GM12878 (cell line): Measurements from ENCODE around the gene ADGRA3. TPM values are rescaled to one million over a fixed set of nuclear protein-coding genes. Genes with fewer than 3 reads are reported as not detected.

Experiments used
- ATAC-seq: fragments of 200-7000 bp; cut with Tn5 transposase; 3 replicates; pipeline ENCODE4 v1.9.1; 2020; ENCODE audit warnings: mild to moderate bottlenecking, moderate library complexity
- BruUV-seq: library from RNA; stranded (reverse); fragments of 400-500 nt; replicated peaks from 2 replicates; lab custom pipeline; 2021; lab: Mats Ljungman, UMichigan
- CTCF ChIA-PET: fragments of 300-600 bp; sonication (Branson Sonifier 250); formaldehyde crosslinking; extraction: SDS; loops from one replicate; lab custom pipeline; 2021; ENCODE audit warnings: inconsistent platforms; lab: Yijun Ruan, JAX
- POLR2A ChIA-PET: fragments of 350-600 bp; formaldehyde crosslinking; extraction: SDS; loops from one replicate; lab custom pipeline; 2021; ENCODE audit warnings: inconsistent platforms; lab: Charles Lee
- RAD21 ChIA-PET: fragments of 300-600 bp; sonication (Branson Sonifier 250); formaldehyde crosslinking; loops from one replicate; lab custom pipeline; 2023; ENCODE audit warnings: antibody characterized with exemption; ENCODE audit not compliant: unreplicated experiment; lab: Charles Lee
- SMC1A ChIA-PET: fragments of 300-600 bp; sonication (Branson Sonifier 250); formaldehyde crosslinking; loops from one replicate; lab custom pipeline; 2023; ENCODE audit not compliant: unreplicated experiment, uncharacterized antibody; lab: Charles Lee
- DNase-seq: peaks from one replicate; pipeline ENCODE4 v3.0.0-alpha.2; 2011; ENCODE audit warnings: low read depth, low spot score
- FAIRE-seq: peaks from 3 replicates; lab custom pipeline; 2011; peaks lifted over from hg19 to GRCh38; lab: Jason Lieb, UNC
- H2AFZ ChIP-seq: 2 replicates; pipeline ENCODE4 v1.6.0; 2011; ENCODE audit warnings: low read depth, low read length, control low read depth; ENCODE audit not compliant: control insufficient read depth
- H3K27ac ChIP-seq: 2 replicates; pipeline ENCODE4 v1.5.1; 2011; ENCODE audit warnings: control low read depth; ENCODE audit not compliant: control insufficient read depth, insufficient read depth
- H3K27me3 ChIP-seq, 2 experiments: replicated peaks in 1 of 2; 2 replicates each; pipeline versions ENCODE4 v1.6.0 to v1.6.1; 2011; ENCODE audit warnings: low read length in 1 of 2; ENCODE audit not compliant: control insufficient read depth in 2 of 2, insufficient read depth in 2 of 2
- H3K36me3 ChIP-seq, 2 experiments: 2 replicates each; pipeline ENCODE4 v1.5.1; 2011; ENCODE audit warnings: low read length in 1 of 2; ENCODE audit not compliant: control insufficient read depth in 2 of 2, insufficient read depth in 2 of 2
- H3K4me1 ChIP-seq: 2 replicates; pipeline ENCODE4 v1.6.1; 2011; ENCODE audit warnings: mild to moderate bottlenecking, low read length, moderate library complexity, mixed read lengths; ENCODE audit not compliant: control insufficient read depth, insufficient read depth
- H3K4me2 ChIP-seq: 2 replicates; pipeline ENCODE4 v1.6.0; 2011; ENCODE audit warnings: control low read depth; ENCODE audit not compliant: control insufficient read depth, insufficient read depth
- H3K4me3 ChIP-seq: fragments of 200-600 bp; sonication (generic); 2 replicates; pipeline ENCODE4 v1.5.1; 2016
- H3K79me2 ChIP-seq: 2 replicates; pipeline ENCODE4 v1.6.0; 2011; ENCODE audit warnings: low read length; ENCODE audit not compliant: control insufficient read depth, insufficient read depth
- H3K9ac ChIP-seq: 2 replicates; pipeline ENCODE4 v1.8.0; 2011; ENCODE audit warnings: low read length, control low read depth, mixed read lengths; ENCODE audit not compliant: control insufficient read depth, insufficient read depth
- H3K9me3 ChIP-seq: replicated peaks from 3 replicates; pipeline ENCODE4 v1.5.1; 2011; ENCODE audit warnings: mild to moderate bottlenecking, low read length; ENCODE audit not compliant: control insufficient read depth, insufficient read depth
- H4K20me1 ChIP-seq: 2 replicates; pipeline ENCODE4 v1.6.0; 2011; ENCODE audit not compliant: control insufficient read depth, insufficient read depth
- MAX ChIP-seq: IDR thresholded peaks from 2 replicates; pipeline ENCODE4 v1.6.1; 2012; ENCODE audit warnings: low read depth, low read length, improper control_type of control experiment
- SKIL ChIP-seq: fragments of 450-650 bp; IDR thresholded peaks from 2 replicates; pipeline ENCODE4 v1.6.1; 2017; ENCODE audit warnings: mild to moderate bottlenecking, low read depth, inconsistent platforms; ENCODE audit not compliant: poor library complexity, severe bottlenecking
- in situ Hi-C: fragments of 300-500 bp; cut with MboI; formaldehyde crosslinking; loops from 9 replicates; pipeline ENCODE4 v1.14.3; 2018; ENCODE audit warnings: mixed read lengths
- intact Hi-C: fragments of 100-400 bp; cut with micrococcal nuclease; formaldehyde crosslinking; loops from one replicate; pipeline ENCODE4 v1.14.2; 2022; ENCODE audit not compliant: unreplicated experiment
- polyA plus RNA-seq, 11 experiments: library from polyadenylated mRNA; depleted of rRNA in 4 of 11; unstranded in 6 of 11; stranded (reverse) in 5 of 11; fragments of >200 nt; fragmentation: Nextera tagmentation in 4 of 11; fragmentation: Illumina TruSeq in 1 of 11; extraction: Ambion mirVana in 4 of 11; extraction: Trizol in 1 of 11; gene quantifications; 1 replicate in 1 of 11; 2 replicates in 10 of 11; pipeline versions ENCODE4 v1.2.1 to v1.2.3, GENCODE V29; 2011 to 2016; ENCODE audit warnings: inconsistent platforms in 2 of 11, missing spikeins in 2 of 11, low read depth in 1 of 11
- total RNA-seq, 4 experiments: library from RNA; depleted of rRNA in 3 of 4; stranded (reverse); fragments of >200 nt in 3 of 4; fragmentation: Illumina TruSeq in 1 of 4; extraction: Trizol in 1 of 4; gene quantifications; 2 replicates each; pipeline versions ENCODE4 v1.2.1 to v1.2.3, GENCODE V29; 2013 to 2021
- TF ChIP-seq, protein P1 (sequence below): fragments of 450-650 bp; IDR thresholded peaks from 2 replicates; pipeline ENCODE4 v1.6.1; 2014; ENCODE audit warnings: mild to moderate bottlenecking

The ADGRA3 gene
- total and polyA plus RNA-seq, 10 of the 15 experiments (the other 5 are each of a cell fraction or from before 2014, with no cell fraction given): 0.24 to 66.2 (median 2.5) TPM

DNA sequence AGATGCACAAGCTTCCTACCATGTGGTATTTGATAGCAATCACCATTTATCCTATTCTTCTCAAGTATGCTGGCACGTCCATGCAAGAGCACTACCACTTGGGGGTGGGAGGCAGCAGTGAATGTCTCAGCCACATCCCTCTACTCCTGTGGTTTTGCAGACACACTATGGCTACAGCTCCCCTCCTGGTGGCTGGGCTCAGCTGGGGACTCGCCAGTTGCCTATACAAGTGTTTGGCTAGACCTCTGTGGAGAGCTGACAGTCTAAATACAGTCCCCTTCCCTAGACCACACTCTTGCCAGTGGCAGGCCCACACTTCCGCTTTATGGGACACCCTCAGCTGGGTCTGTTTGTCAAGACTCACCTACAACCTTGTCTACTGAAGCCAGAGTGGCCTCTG is 53.2 kb downstream of the ADGRA3 start (continued):
- TF ChIP-seq, protein P1, sequence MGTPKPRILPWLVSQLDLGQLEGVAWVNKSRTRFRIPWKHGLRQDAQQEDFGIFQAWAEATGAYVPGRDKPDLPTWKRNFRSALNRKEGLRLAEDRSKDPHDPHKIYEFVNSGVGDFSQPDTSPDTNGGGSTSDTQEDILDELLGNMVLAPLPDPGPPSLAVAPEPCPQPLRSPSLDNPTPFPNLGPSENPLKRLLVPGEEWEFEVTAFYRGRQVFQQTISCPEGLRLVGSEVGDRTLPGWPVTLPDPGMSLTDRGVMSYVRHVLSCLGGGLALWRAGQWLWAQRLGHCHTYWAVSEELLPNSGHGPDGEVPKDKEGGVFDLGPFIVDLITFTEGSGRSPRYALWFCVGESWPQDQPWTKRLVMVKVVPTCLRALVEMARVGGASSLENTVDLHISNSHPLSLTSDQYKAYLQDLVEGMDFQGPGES: no peak

- H3K9me3 ChIP-seq: no peaks in the 10 kb centered on the region
- ChIA-PET SMC1A (interaction anchor here (1.2 to 2.3 kb wide), 6 partner anchors 10 to 147 kb away, joined by 3 to 8 read pairs (median 5); no protein-coding TSS in a partner anchor), RAD21 (interaction anchor here (1.2 to 2.1 kb wide), 4 partner anchors 11 to 147 kb away, joined by 3 to 13 read pairs (median 4); no protein-coding TSS in a partner anchor), CTCF (interaction anchor here (1.0 to 1.4 kb wide), 3 partner anchors 11 to 50 kb away, joined by 3 to 8 read pairs (median 3); no protein-coding TSS in a partner anchor), POLR2A (interaction anchor here (1.7 kb wide), 1 partner anchor 16 kb away, joined by 5 read pairs; no protein-coding TSS in a partner anchor)
- H4K20me1 ChIP-seq: no peaks in the 10 kb centered on the region
- no peak overlapping the region for H2AFZ ChIP-seq
- H3K4me1 ChIP-seq: no peaks in the 10 kb centered on the region
- H3K36me3 ChIP-seq: peaks cover 0 to 4% of the 10 kb centered on the region in 2 experiments; a peak in 2 of 4 replicates
- FAIRE-seq (no peak), DNase-seq (no peak), ATAC-seq (no peak)
- no peaks in the 10 kb centered on the region for H3K79me2 ChIP-seq
- no peaks in the 10 kb centered on the region for H3K27me3 ChIP-seq
- in situ Hi-C loops: no loop called here
- intact Hi-C loops: no loop called here
- no TSS peak for BruUV-seq
- H3K9ac ChIP-seq: no peak overlapping the region
- TF ChIP-seq SKIL (no peak), MAX (no peak)
- no peak overlapping the region for H3K4me2 ChIP-seq
- H3K4me3 ChIP-seq: no peak overlapping the region
- H3K27ac ChIP-seq: no peak overlapping the region
Observed at GRCh38 chr4:22460266-22460665, 55.6 kb downstream of the ADGRA3 start.
